ENCODE measurements around the gene STPG4.

The STPG4 gene

DNA sequence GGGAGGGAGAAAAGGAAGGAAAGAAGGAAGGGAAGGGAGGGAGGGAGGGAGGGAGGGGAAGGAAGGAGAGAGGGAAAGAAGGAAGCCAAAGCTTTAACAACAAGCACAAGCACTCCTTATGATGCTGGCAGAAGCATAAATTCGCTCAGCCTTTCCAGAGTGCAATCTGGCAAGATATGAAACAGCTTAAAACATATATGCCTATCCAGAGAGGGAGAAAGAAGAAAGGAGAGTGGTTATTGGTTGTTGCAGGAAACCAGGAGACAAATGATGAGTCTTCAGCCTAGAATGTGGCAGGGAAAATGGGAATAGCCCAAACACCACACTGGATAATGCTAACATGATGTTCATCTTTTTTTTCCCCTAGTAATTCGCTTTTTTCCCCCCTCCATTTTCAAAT, 64.0 kb downstream of the STPG4 start:
- ChIA-PET POLR2A (no interaction called here), CTCF (no interaction called here)
- Histone ChIP-seq H3K4me1 (ENCODE audit: control insufficient read depth, insufficient read depth, low read length) (no peaks in the 10 kb centered on the region), H3K9me3 (ENCODE audit: control insufficient read depth, insufficient read depth, low read depth, low read length) (no peaks in the 10 kb centered on the region), H3K27ac (ENCODE audit: extremely low read depth, low read depth, low read length) (no peak overlapping the region), H3K4me3 (ENCODE audit: low read depth, low read length) (no peak overlapping the region), H3K36me3 (ENCODE audit: control insufficient read depth in 2 of 2, insufficient read depth in 1 of 2, low read length in 2 of 2) (no peaks in the 10 kb centered on the region)
- TF ChIP-seq, protein P1, sequence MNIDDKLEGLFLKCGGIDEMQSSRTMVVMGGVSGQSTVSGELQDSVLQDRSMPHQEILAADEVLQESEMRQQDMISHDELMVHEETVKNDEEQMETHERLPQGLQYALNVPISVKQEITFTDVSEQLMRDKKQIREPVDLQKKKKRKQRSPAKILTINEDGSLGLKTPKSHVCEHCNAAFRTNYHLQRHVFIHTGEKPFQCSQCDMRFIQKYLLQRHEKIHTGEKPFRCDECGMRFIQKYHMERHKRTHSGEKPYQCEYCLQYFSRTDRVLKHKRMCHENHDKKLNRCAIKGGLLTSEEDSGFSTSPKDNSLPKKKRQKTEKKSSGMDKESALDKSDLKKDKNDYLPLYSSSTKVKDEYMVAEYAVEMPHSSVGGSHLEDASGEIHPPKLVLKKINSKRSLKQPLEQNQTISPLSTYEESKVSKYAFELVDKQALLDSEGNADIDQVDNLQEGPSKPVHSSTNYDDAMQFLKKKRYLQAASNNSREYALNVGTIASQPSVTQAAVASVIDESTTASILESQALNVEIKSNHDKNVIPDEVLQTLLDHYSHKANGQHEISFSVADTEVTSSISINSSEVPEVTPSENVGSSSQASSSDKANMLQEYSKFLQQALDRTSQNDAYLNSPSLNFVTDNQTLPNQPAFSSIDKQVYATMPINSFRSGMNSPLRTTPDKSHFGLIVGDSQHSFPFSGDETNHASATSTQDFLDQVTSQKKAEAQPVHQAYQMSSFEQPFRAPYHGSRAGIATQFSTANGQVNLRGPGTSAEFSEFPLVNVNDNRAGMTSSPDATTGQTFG (tag by site-specific recombination; IDR thresholded peaks at IDR 0.05; ENCODE audit: borderline replicate concordance), result no peak
- TF ChIP-seq FEZF1 (tag by site-specific recombination; IDR thresholded peaks at IDR 0.05) (no peak), ZNF558 (tag by site-specific recombination; IDR thresholded peaks at IDR 0.05) (no peak), ZNF394 (tag by site-specific recombination; IDR thresholded peaks at IDR 0.05; ENCODE audit: borderline replicate concordance) (no peak), ZNF416 (tag by site-specific recombination; IDR thresholded peaks at IDR 0.05) (no peak), ELK4 (IDR thresholded peaks at IDR 0.05; ENCODE audit: borderline replicate concordance, low read depth, low read length) (no peak)
- TF ChIP-seq, protein P2, sequence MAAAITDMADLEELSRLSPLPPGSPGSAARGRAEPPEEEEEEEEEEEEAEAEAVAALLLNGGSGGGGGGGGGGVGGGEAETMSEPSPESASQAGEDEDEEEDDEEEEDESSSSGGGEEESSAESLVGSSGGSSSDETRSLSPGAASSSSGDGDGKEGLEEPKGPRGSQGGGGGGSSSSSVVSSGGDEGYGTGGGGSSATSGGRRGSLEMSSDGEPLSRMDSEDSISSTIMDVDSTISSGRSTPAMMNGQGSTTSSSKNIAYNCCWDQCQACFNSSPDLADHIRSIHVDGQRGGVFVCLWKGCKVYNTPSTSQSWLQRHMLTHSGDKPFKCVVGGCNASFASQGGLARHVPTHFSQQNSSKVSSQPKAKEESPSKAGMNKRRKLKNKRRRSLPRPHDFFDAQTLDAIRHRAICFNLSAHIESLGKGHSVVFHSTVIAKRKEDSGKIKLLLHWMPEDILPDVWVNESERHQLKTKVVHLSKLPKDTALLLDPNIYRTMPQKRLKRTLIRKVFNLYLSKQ (tag by site-specific recombination; IDR thresholded peaks at IDR 0.05; ENCODE audit: borderline replicate concordance), result no peak

- H3K9me3 ChIP-seq (ENCODE audit: control insufficient read depth, insufficient read depth, low read depth, low read length), result no peaks in the 10 kb centered on the region
- POLR2A ChIA-PET, result no interaction called here
- no peaks in the 10 kb centered on the region for H3K36me3 ChIP-seq (ENCODE audit: control insufficient read depth in 2 of 2, insufficient read depth in 1 of 2, low read length in 2 of 2)
- no peak overlapping the region for H3K27ac ChIP-seq (ENCODE audit: extremely low read depth, low read depth, low read length)
- TF ChIP-seq GLIS2 (tag by site-specific recombination; IDR thresholded peaks at IDR 0.05), result no peak
- TF ChIP-seq ZBTB1 (tag by site-specific recombination; IDR thresholded peaks at IDR 0.05), result no peak
- no peak for TF ChIP-seq ZNF670 (tag by site-specific recombination; IDR thresholded peaks at IDR 0.05; ENCODE audit: low read depth)
- CTCF ChIA-PET, result interaction anchor here (1.1 to 1.7 kb wide), 2 partner anchors 10 to 17 kb away, joined by 3 to 6 read pairs; no protein-coding TSS in a partner anchor
- no peaks in the 10 kb centered on the region for H3K4me1 ChIP-seq (ENCODE audit: control insufficient read depth, insufficient read depth, low read length)
- H3K4me3 ChIP-seq (ENCODE audit: low read depth, low read length), result no peak overlapping the region
These were observed 66.0 kb downstream of the STPG4 start for GRCh38 chr2:47089083-47089464.

DNA sequence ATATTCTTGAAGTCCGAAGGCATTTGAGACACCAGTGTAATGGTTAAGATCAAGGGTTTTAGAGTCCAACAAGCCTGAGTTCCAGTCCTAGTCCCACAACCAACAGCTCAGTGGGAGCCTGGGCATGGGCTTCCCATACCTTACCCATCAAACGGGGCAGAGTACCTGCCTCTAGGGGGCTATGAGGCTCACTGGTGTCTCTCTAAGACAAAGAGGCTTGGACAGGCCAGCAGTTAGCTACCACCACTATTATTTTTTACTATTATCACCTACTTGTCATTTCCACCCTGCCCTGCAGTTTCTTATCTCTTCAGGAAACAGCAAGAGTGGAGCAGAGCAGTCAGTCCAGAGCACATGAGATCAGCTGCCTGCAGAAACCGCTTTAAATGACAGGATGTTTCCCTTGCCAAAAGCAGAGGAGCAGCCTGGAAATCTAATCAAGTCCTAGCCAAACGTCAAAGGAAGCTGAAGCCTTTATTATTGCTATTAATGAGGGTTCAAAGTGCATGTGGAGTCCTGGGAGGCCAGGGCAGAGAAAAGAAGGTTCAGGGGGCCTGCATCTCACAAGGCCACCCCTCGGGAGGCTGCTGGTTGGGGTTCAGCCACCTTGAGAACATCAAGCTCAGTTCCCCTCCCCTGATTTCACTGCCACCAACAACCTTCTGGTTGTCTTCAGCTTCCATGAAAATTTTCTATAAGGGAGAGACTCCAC, 66.6 kb downstream of the STPG4 start:
- CTCF ChIA-PET, result interaction anchor here (0.7 to 1.7 kb wide), 5 partner anchors 9 to 446 kb away, joined by 3 to 6 read pairs (median 3); no protein-coding TSS in a partner anchor
- Histone ChIP-seq H3K9me3 (ENCODE audit: control insufficient read depth, insufficient read depth, low read depth, low read length) (no peaks in the 10 kb centered on the region), H3K4me3 (ENCODE audit: low read depth, low read length) (no peak overlapping the region), H3K36me3 (ENCODE audit: control insufficient read depth in 2 of 2, insufficient read depth in 1 of 2, low read length in 2 of 2) (no peaks in the 10 kb centered on the region), H3K27ac (ENCODE audit: extremely low read depth, low read depth, low read length) (no peak overlapping the region), H3K4me1 (ENCODE audit: control insufficient read depth, insufficient read depth, low read length) (no peaks in the 10 kb centered on the region)
- POLR2A ChIA-PET, result no interaction called here
- TF ChIP-seq, protein P3, sequence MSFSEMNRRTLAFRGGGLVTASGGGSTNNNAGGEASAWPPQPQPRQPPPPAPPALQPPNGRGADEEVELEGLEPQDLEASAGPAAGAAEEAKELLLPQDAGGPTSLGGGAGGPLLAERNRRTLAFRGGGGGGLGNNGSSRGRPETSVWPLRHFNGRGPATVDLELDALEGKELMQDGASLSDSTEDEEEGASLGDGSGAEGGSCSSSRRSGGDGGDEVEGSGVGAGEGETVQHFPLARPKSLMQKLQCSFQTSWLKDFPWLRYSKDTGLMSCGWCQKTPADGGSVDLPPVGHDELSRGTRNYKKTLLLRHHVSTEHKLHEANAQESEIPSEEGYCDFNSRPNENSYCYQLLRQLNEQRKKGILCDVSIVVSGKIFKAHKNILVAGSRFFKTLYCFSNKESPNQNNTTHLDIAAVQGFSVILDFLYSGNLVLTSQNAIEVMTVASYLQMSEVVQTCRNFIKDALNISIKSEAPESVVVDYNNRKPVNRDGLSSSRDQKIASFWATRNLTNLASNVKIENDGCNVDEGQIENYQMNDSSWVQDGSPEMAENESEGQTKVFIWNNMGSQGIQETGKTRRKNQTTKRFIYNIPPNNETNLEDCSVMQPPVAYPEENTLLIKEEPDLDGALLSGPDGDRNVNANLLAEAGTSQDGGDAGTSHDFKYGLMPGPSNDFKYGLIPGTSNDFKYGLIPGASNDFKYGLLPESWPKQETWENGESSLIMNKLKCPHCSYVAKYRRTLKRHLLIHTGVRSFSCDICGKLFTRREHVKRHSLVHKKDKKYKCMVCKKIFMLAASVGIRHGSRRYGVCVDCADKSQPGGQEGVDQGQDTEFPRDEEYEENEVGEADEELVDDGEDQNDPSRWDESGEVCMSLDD (tag by site-specific recombination; IDR thresholded peaks at IDR 0.05), result no peak
- TF ChIP-seq ZNF174 (tag by site-specific recombination; IDR thresholded peaks at IDR 0.05) (no peak), ZNF354C (tag by site-specific recombination; IDR thresholded peaks at IDR 0.05; ENCODE audit: borderline replicate concordance, low read depth) (no peak), ZNF473 (tag by site-specific recombination; IDR thresholded peaks at IDR 0.05) (no peak), ZNF24 (tag by site-specific recombination; IDR thresholded peaks at IDR 0.05) (no peak), ZNF600 (tag by site-specific recombination; IDR thresholded peaks at IDR 0.05) (no peak), SP3 (tag by site-specific recombination; IDR thresholded peaks at IDR 0.05) (no peak), ZNF146 (tag by site-specific recombination; IDR thresholded peaks at IDR 0.05) (no peak), ZNF114 (tag by site-specific recombination; IDR thresholded peaks at IDR 0.05) (no peak), ZBTB49 (tag by site-specific recombination; IDR thresholded peaks at IDR 0.05; ENCODE audit: low read depth) (no peak), MEIS1 (CRISPR knock-in tag; IDR thresholded peaks at IDR 0.05; ENCODE audit: borderline replicate concordance) (no peak)

All from HEK293 (cell line).